Fibroblast of lung (primary cell): ENCODE results near the gene ACAD10. TPM values are rescaled to one million over a fixed set of nuclear protein-coding genes. Genes with fewer than 3 reads are reported as not detected.
"Not testable (repeated sequence)": the region's sequence is repeated elsewhere in the genome, so short reads cannot be mapped to it uniquely, and the experiment has no call there.

ENCODE experiments used
- DNase-seq, 2 donors: peaks; one replicate each; pipeline versions ENCODE4 v3.0.0 to v3.0.0-alpha.2; 2010; ENCODE audit warnings: low read depth in 2 of 2
- H2AFZ ChIP-seq: 2 replicates; pipeline ENCODE4 v1.5.1; 2012; ENCODE audit warnings: low read length, control low read depth, inconsistent platforms
- H3K27ac ChIP-seq: 2 replicates; pipeline ENCODE4 v1.5.1; 2011; ENCODE audit warnings: low read length, control low read depth; ENCODE audit not compliant: insufficient read depth
- H3K27me3 ChIP-seq: 2 replicates; pipeline ENCODE4 v1.5.1; 2011; ENCODE audit warnings: mild to moderate bottlenecking, low read length; ENCODE audit not compliant: control insufficient read depth, insufficient read depth
- H3K36me3 ChIP-seq: 2 replicates; pipeline ENCODE4 v1.5.1; 2011; ENCODE audit warnings: low read length; ENCODE audit not compliant: control insufficient read depth, insufficient read depth
- H3K4me1 ChIP-seq: 2 replicates; pipeline ENCODE4 v1.5.1; 2011; ENCODE audit warnings: low read length; ENCODE audit not compliant: control insufficient read depth, insufficient read depth; ENCODE audit errors: extremely low read depth
- H3K4me2 ChIP-seq: 2 replicates; pipeline ENCODE4 v1.5.1; 2011; ENCODE audit warnings: low read length, control low read depth; ENCODE audit not compliant: insufficient read depth; ENCODE audit errors: extremely low read depth
- H3K4me3 ChIP-seq, 4 experiments: fragments of 200-600 bp in 1 of 4; sonication (generic) in 1 of 4; replicated peaks in 1 of 4; 2 replicates each; pipeline ENCODE4 v1.5.1; 2011 to 2016; ENCODE audit warnings: low read length in 4 of 4, low read depth in 3 of 4, mild to moderate bottlenecking in 3 of 4, control low read depth in 2 of 4, inconsistent platforms in 1 of 4, mixed read lengths in 1 of 4; ENCODE audit not compliant: insufficient read depth in 1 of 4; ENCODE audit errors: control extremely low read depth in 1 of 4
- H3K79me2 ChIP-seq: 2 replicates; pipeline ENCODE4 v1.5.1; 2012; ENCODE audit warnings: mild to moderate bottlenecking, low read length, inconsistent platforms; ENCODE audit not compliant: control insufficient read depth, insufficient read depth
- H3K9ac ChIP-seq: 2 replicates; pipeline ENCODE4 v1.5.1; 2011; ENCODE audit warnings: mild to moderate bottlenecking, low read length, control low read depth; ENCODE audit not compliant: insufficient read depth
- H3K9me3 ChIP-seq: 2 replicates; pipeline ENCODE4 v1.5.1; 2012; ENCODE audit warnings: low read depth, low read length; ENCODE audit not compliant: control insufficient read depth, insufficient read depth
- H4K20me1 ChIP-seq: 2 replicates; pipeline ENCODE4 v1.5.1; 2011; ENCODE audit warnings: low read length; ENCODE audit not compliant: control insufficient read depth, insufficient read depth; ENCODE audit errors: extremely low read depth
- EZH2 ChIP-seq: IDR thresholded peaks from 2 replicates; pipeline ENCODE4 v1.5.1; 2012; ENCODE audit warnings: low read length, control low read depth, mild to moderate bottlenecking; ENCODE audit errors: missing control alignments
- polyA plus RNA-seq, 2 donors: library from polyadenylated mRNA; depleted of rRNA in 1 of 2; stranded (reverse) in 1 of 2; unstranded in 1 of 2; fragments of >200 nt; gene quantifications; 2 replicates each; pipeline ENCODE4 v1.2.1, GENCODE V29; 2011 to 2012; ENCODE audit warnings: missing spikeins in 1 of 2
- total RNA-seq: library from RNA; depleted of rRNA; stranded (reverse); fragments of >200 nt; gene quantifications from 2 replicates; pipeline ENCODE4 v1.2.1, GENCODE V29; 2014
- TF ChIP-seq, protein P1 (sequence below), 2 donors: IDR thresholded peaks in 1 of 2; conservative IDR thresholded peaks in 1 of 2; 1 replicate in 1 of 2; 2 replicates in 1 of 2; pipeline ENCODE4 v1.5.1; 2011 to 2012; ENCODE audit warnings: low read length in 2 of 2, control low read depth in 1 of 2, inconsistent platforms in 1 of 2, low read depth in 1 of 2, mild to moderate bottlenecking in 1 of 2

Gene ACAD10
- total and polyA plus RNA-seq, 2 donors (not counting 1 experiment from before 2014, with no cell fraction given): 11.2 to 19.8 TPM

GRCh38 chr12:111706145-111706544 lies 20.3 kb downstream of the ACAD10 start:
- Histone ChIP-seq H3K4me1 (no peaks in the 10 kb centered on the region), H2AFZ (no peak overlapping the region), H3K9me3 (no peaks in the 10 kb centered on the region), H3K4me2 (no peak overlapping the region), H3K4me3 (no peak overlapping the region), H3K36me3 (peaks cover 2% of the 10 kb centered on the region), H4K20me1 (no peaks in the 10 kb centered on the region), H3K27ac (no peak overlapping the region), H3K79me2 (no peaks in the 10 kb centered on the region), H3K9ac (no peak overlapping the region), H3K27me3 (no peaks in the 10 kb centered on the region)
- TF ChIP-seq EZH2: no peak
- TF ChIP-seq, protein P1, sequence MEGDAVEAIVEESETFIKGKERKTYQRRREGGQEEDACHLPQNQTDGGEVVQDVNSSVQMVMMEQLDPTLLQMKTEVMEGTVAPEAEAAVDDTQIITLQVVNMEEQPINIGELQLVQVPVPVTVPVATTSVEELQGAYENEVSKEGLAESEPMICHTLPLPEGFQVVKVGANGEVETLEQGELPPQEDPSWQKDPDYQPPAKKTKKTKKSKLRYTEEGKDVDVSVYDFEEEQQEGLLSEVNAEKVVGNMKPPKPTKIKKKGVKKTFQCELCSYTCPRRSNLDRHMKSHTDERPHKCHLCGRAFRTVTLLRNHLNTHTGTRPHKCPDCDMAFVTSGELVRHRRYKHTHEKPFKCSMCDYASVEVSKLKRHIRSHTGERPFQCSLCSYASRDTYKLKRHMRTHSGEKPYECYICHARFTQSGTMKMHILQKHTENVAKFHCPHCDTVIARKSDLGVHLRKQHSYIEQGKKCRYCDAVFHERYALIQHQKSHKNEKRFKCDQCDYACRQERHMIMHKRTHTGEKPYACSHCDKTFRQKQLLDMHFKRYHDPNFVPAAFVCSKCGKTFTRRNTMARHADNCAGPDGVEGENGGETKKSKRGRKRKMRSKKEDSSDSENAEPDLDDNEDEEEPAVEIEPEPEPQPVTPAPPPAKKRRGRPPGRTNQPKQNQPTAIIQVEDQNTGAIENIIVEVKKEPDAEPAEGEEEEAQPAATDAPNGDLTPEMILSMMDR (conservative IDR thresholded peaks at IDR 0.05 in 1 of 2, IDR thresholded peaks at IDR 0.05 in 1 of 2; ENCODE audit: low read depth in 1 of 2, low read length in 2 of 2): no peak
- DNase-seq: no peak

DNA sequence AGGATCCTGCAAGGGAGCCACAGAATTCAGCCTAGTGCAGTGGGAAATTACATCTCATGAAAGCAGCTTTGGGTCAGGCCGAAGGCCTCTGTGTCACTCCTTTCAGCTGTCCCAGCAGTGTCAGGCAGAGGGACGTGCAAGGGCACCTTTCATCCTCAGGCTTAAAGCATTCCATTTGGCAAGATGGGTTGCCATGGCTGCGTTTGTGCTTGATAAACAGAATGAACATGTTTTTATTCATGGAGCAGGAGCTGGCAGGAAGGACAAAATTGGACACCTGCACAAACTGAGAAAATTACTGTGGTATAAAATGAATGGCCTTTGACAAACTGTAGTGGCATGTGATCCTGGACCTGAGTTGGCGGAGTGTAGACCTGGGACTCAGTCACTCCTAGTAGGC lies 29.4 kb downstream of the ACAD10 start:
- Histone ChIP-seq H4K20me1 (no peaks in the 10 kb centered on the region), H3K79me2 (no peaks in the 10 kb centered on the region), H3K4me1 (no peaks in the 10 kb centered on the region), H3K27me3 (no peaks in the 10 kb centered on the region), H3K4me3 (no peak overlapping the region), H3K9me3 (no peaks in the 10 kb centered on the region), H3K9ac (no peak overlapping the region), H3K27ac (no peak overlapping the region), H3K4me2 (no peak overlapping the region), H3K36me3 (peaks cover 8% of the 10 kb centered on the region), H2AFZ (no peak overlapping the region)
- peak in 1 of 2 donors; percentile 6 for DNase-seq
- TF ChIP-seq, protein P1 (conservative IDR thresholded peaks at IDR 0.05 in 1 of 2, IDR thresholded peaks at IDR 0.05 in 1 of 2; ENCODE audit: low read depth in 1 of 2, low read length in 2 of 2): no peak
- TF ChIP-seq EZH2: no peak

GRCh38 chr12:111719316-111719715 lies 33.5 kb downstream of the ACAD10 start:
- H3K4me1 ChIP-seq, H3K27me3 ChIP-seq, H3K27ac ChIP-seq, H2AFZ ChIP-seq, H3K79me2 ChIP-seq, DNase-seq, H4K20me1 ChIP-seq, H3K9me3 ChIP-seq, H3K9ac ChIP-seq, H3K4me3 ChIP-seq, H3K36me3 ChIP-seq, H3K4me2 ChIP-seq: not testable (repeated sequence)
